Neural progenitor cell (in vitro differentiated cells): Measurements from ENCODE around the gene SYNJ2. TPM values are rescaled to one million over a fixed set of nuclear protein-coding genes. Genes with fewer than 3 reads are reported as not detected.

Experiments used
- DNase-seq: peaks from one replicate; pipeline ENCODE4 v3.0.0-alpha.2; 2016; ENCODE audit warnings: low spot score
- H2AFZ ChIP-seq: fragments of 200-600 bp; sonication (generic); replicated peaks from 2 replicates; pipeline ENCODE4 v1.6.1; 2016; ENCODE audit warnings: antibody characterized with exemption
- H3F3A ChIP-seq: fragments of 200-600 bp; sonication (generic); 2 replicates; pipeline ENCODE4 v1.6.1; 2016; ENCODE audit warnings: antibody characterized with exemption, low read depth
- H3K27ac ChIP-seq: fragments of 200-600 bp; sonication (generic); 2 replicates; pipeline ENCODE4 v1.5.1; 2016; ENCODE audit warnings: mild to moderate bottlenecking
- H3K27me3 ChIP-seq: fragments of 200-600 bp; sonication (generic); 2 replicates; pipeline ENCODE4 v1.6.1; 2016; ENCODE audit warnings: mild to moderate bottlenecking, moderate library complexity
- H3K36me3 ChIP-seq: fragments of 200-600 bp; sonication (generic); 2 replicates; pipeline ENCODE4 v1.5.1; 2016
- H3K4me1 ChIP-seq: fragments of 200-600 bp; sonication (generic); 2 replicates; pipeline ENCODE4 v1.6.1; 2016; ENCODE audit warnings: mixed run types
- H3K4me2 ChIP-seq: fragments of 200-600 bp; sonication (generic); 2 replicates; pipeline ENCODE4 v1.6.1; 2016
- H3K4me3 ChIP-seq: fragments of 200-600 bp; sonication (generic); 2 replicates; pipeline ENCODE4 v1.5.1; 2016
- H3K79me2 ChIP-seq: fragments of 200-600 bp; sonication (generic); 2 replicates; pipeline ENCODE4 v1.6.1; 2016; ENCODE audit warnings: low read depth
- H3K9ac ChIP-seq: fragments of 200-600 bp; sonication (generic); 2 replicates; pipeline ENCODE4 v1.6.1; 2016
- H3K9me3 ChIP-seq: fragments of 200-600 bp; sonication (generic); 2 replicates; pipeline ENCODE4 v1.5.1; 2016; ENCODE audit warnings: low read depth
- H4K20me1 ChIP-seq: fragments of 200-600 bp; sonication (generic); 2 replicates; pipeline ENCODE4 v1.6.1; 2016; ENCODE audit warnings: low read depth
- H3K27ac Mint-ChIP-seq: 3 replicates; pipeline ENCODE4 v1.8.0; 2021; ENCODE audit warnings: mixed read lengths
- H3K27me3 Mint-ChIP-seq: 2 replicates; pipeline ENCODE4 v1.8.0; 2022; ENCODE audit warnings: low read depth, mild to moderate bottlenecking, inconsistent platforms, moderate library complexity, mixed read lengths; ENCODE audit not compliant: insufficient read depth
- H3K36me3 Mint-ChIP-seq: 3 replicates; pipeline ENCODE4 v1.8.0; 2021; ENCODE audit warnings: mixed read lengths
- H3K4me1 Mint-ChIP-seq: 3 replicates; pipeline ENCODE4 v1.8.0; 2021; ENCODE audit warnings: mixed read lengths
- H3K4me3 Mint-ChIP-seq: 3 replicates; pipeline ENCODE4 v1.8.0; 2021; ENCODE audit warnings: mild to moderate bottlenecking, moderate library complexity, mixed read lengths
- H3K9me3 Mint-ChIP-seq: 3 replicates; pipeline ENCODE4 v1.8.0; 2020; ENCODE audit warnings: mixed read lengths
- CTCF ChIP-seq: fragments of 200-600 bp; sonication (generic); IDR thresholded peaks from 2 replicates; pipeline ENCODE4 v1.5.1; 2017; ENCODE audit warnings: antibody characterized with exemption, mild to moderate bottlenecking
- EZH2 ChIP-seq: fragments of 200-600 bp; sonication (generic); IDR thresholded peaks from 2 replicates; pipeline ENCODE4 v1.6.1; 2017; ENCODE audit warnings: antibody characterized with exemption, mild to moderate bottlenecking, moderate library complexity
- EZH2phosphoT487 ChIP-seq: fragments of 200-600 bp; sonication (generic); IDR thresholded peaks from 2 replicates; pipeline ENCODE4 v1.6.1; 2017; ENCODE audit warnings: antibody characterized with exemption
- total RNA-seq: library from RNA; depleted of rRNA; stranded (reverse); fragments of >200 nt; gene quantifications from 2 replicates; pipeline ENCODE4 v1.2.3, GENCODE V29; 2015; ENCODE audit warnings: low replicate concordance

The SYNJ2 gene
- total RNA-seq, 1 donor from 2014 or later: 4.8 TPM

- no peak overlapping the region for H3K27ac ChIP-seq
Measured at GRCh38 chr6:158046201-158047126, 64.8 kb downstream of the SYNJ2 start.

GRCh38 chr6:158047127-158047518 lies 65.5 kb downstream of the SYNJ2 start:
- Mint-ChIP-seq H3K9me3 (peaks cover 3% of the 10 kb centered on the region), H3K27me3 (peaks cover 14% of the 10 kb centered on the region), H3K36me3 (peaks cover 4% of the 10 kb centered on the region), H3K4me1 (peaks cover 22% of the 10 kb centered on the region), H3K27ac (peak overlapping the region; percentile 38), H3K4me3 (peak overlapping the region; percentile 38)
- no peaks in the 10 kb centered on the region for H4K20me1 ChIP-seq
- no peak overlapping the region for H2AFZ ChIP-seq
- H3K4me1 ChIP-seq: no peaks in the 10 kb centered on the region
- H3K27ac ChIP-seq: no peak overlapping the region
- H3K9me3 ChIP-seq: no peaks in the 10 kb centered on the region
- no peaks in the 10 kb centered on the region for H3F3A ChIP-seq
- H3K27me3 ChIP-seq: no peaks in the 10 kb centered on the region
- TF ChIP-seq CTCF: no peak
- TF ChIP-seq EZH2: no peak
- TF ChIP-seq EZH2phosphoT487: no peak
- no peak overlapping the region for H3K9ac ChIP-seq
- H3K4me2 ChIP-seq: no peak overlapping the region
- H3K36me3 ChIP-seq: no peaks in the 10 kb centered on the region
- H3K79me2 ChIP-seq: no peaks in the 10 kb centered on the region
- no peak overlapping the region for H3K4me3 ChIP-seq
- DNase-seq: no peak

More at GRCh38 chr6:158046201-158047126, 64.8 kb downstream of the SYNJ2 start:
- Histone ChIP-seq H2AFZ (no peak overlapping the region), H3K9ac (no peak overlapping the region), H3K9me3 (no peaks in the 10 kb centered on the region), H3K4me3 (no peak overlapping the region), H3K36me3 (no peaks in the 10 kb centered on the region), H3K4me1 (no peaks in the 10 kb centered on the region), H3K79me2 (no peaks in the 10 kb centered on the region), H3K27me3 (no peaks in the 10 kb centered on the region), H3K4me2 (no peak overlapping the region), H4K20me1 (no peaks in the 10 kb centered on the region), H3F3A (no peaks in the 10 kb centered on the region)
- TF ChIP-seq CTCF (no peak), EZH2 (no peak), EZH2phosphoT487 (no peak)
- peak overlapping the region; percentile 38 for H3K27ac Mint-ChIP-seq
- H3K4me1 Mint-ChIP-seq: peaks cover 23% of the 10 kb centered on the region
- H3K9me3 Mint-ChIP-seq: peaks cover 3% of the 10 kb centered on the region
- no peak for DNase-seq
- peaks cover 4% of the 10 kb centered on the region for H3K36me3 Mint-ChIP-seq
- H3K27me3 Mint-ChIP-seq: peaks cover 14% of the 10 kb centered on the region
- H3K4me3 Mint-ChIP-seq: peak overlapping the region; percentile 38

GRCh38 chr6:158047563-158048323 lies 66.1 kb downstream of the SYNJ2 start:
- H3K9ac ChIP-seq: no peak overlapping the region
- no peak overlapping the region for H3K4me3 Mint-ChIP-seq
- H3K4me2 ChIP-seq: no peak overlapping the region

More at GRCh38 chr6:158047563-158048323, 66.1 kb downstream of the SYNJ2 start:
- no peak for DNase-seq
- no peaks in the 10 kb centered on the region for H4K20me1 ChIP-seq
- no peaks in the 10 kb centered on the region for H3K4me1 ChIP-seq
- no peak overlapping the region for H3K4me3 ChIP-seq
- TF ChIP-seq CTCF (no peak), EZH2 (no peak), EZH2phosphoT487 (no peak)
- H3K9me3 Mint-ChIP-seq: peaks cover 5% of the 10 kb centered on the region
- H3K27ac ChIP-seq: no peak overlapping the region
- peaks cover 17% of the 10 kb centered on the region for H3K27me3 Mint-ChIP-seq
- H3K36me3 Mint-ChIP-seq: peaks cover 6% of the 10 kb centered on the region
- H3K27ac Mint-ChIP-seq: no peak overlapping the region
- H3K9me3 ChIP-seq: no peaks in the 10 kb centered on the region
- H2AFZ ChIP-seq: no peak overlapping the region
- no peaks in the 10 kb centered on the region for H3F3A ChIP-seq
- no peaks in the 10 kb centered on the region for H3K36me3 ChIP-seq
- no peaks in the 10 kb centered on the region for H3K79me2 ChIP-seq
- H3K27me3 ChIP-seq: no peaks in the 10 kb centered on the region
- peaks cover 16% of the 10 kb centered on the region for H3K4me1 Mint-ChIP-seq
